Endothelial cell of umbilical vein (primary cell): Measurements from ENCODE around the gene LIME1. TPM values are rescaled to one million over a fixed set of nuclear protein-coding genes. Genes with fewer than 3 reads are reported as not detected.

ENCODE experiments used
- BruUV-seq: library from RNA; stranded (reverse); fragments of 400-500 nt; replicated peaks from 2 replicates; lab custom pipeline; 2021; lab: Mats Ljungman, UMichigan
- CTCF ChIA-PET: fragments of 300-600, 350-600 bp; sonication (Branson Sonifier 250); formaldehyde crosslinking; loops from one replicate; lab custom pipeline; 2021; ENCODE audit warnings: antibody characterized with exemption, inconsistent platforms; lab: Charles Lee
- POLR2A ChIA-PET: fragments of 300-600, 350-600 bp; sonication (Branson Sonifier 250); formaldehyde crosslinking; loops from one replicate; lab custom pipeline; 2021; ENCODE audit warnings: antibody characterized with exemption, inconsistent platforms; lab: Charles Lee
- DNase-seq: peaks from one replicate; pipeline ENCODE4 v3.0.0-alpha.2; 2011; ENCODE audit warnings: low read depth, low spot score
- FAIRE-seq: peaks from 2 replicates; lab custom pipeline; 2011; peaks lifted over from hg19 to GRCh38; lab: Jason Lieb, UNC
- H2AFZ ChIP-seq: 2 replicates; pipeline ENCODE4 v1.6.0; 2012; ENCODE audit warnings: low read depth, low read length, control low read depth, inconsistent platforms
- H3K27ac ChIP-seq: 2 replicates; pipeline ENCODE4 v1.5.1; 2011; ENCODE audit warnings: low read depth, mild to moderate bottlenecking, control low read depth, low read length, moderate library complexity; ENCODE audit not compliant: insufficient read depth
- H3K27me3 ChIP-seq, 2 experiments: 2 replicates each; pipeline versions ENCODE4 v1.6.0 to v1.6.1; 2011; ENCODE audit warnings: low read length in 2 of 2, mixed read lengths in 1 of 2; ENCODE audit not compliant: control insufficient read depth in 2 of 2, insufficient read depth in 2 of 2
- H3K36me3 ChIP-seq, 2 experiments: 2 replicates in 1 of 2; 3 replicates in 1 of 2; pipeline ENCODE4 v1.5.1; 2011; ENCODE audit warnings: low read length in 2 of 2, mild to moderate bottlenecking in 1 of 2, moderate library complexity in 1 of 2; ENCODE audit not compliant: control insufficient read depth in 2 of 2, insufficient read depth in 2 of 2; ENCODE audit errors: extremely low read depth in 1 of 2
- H3K4me1 ChIP-seq: 3 replicates; pipeline ENCODE4 v1.5.1; 2011; ENCODE audit warnings: mild to moderate bottlenecking, low read length; ENCODE audit not compliant: control insufficient read depth, insufficient read depth; ENCODE audit errors: extremely low read depth
- H3K4me2 ChIP-seq: 2 replicates; pipeline ENCODE4 v1.6.1; 2011; ENCODE audit warnings: low read length, control low read depth, mixed read lengths; ENCODE audit not compliant: insufficient read depth
- H3K4me3 ChIP-seq, 3 experiments: fragments of 200-600 bp in 1 of 3; sonication (generic), shearing (Covaris generic) in 1 of 3; replicated peaks in 1 of 3; 2 replicates each; pipeline ENCODE4 v1.5.1; 2011 to 2016; ENCODE audit warnings: control low read depth in 3 of 3, low read length in 3 of 3, mild to moderate bottlenecking in 2 of 3, inconsistent platforms in 1 of 3, low read depth in 1 of 3, moderate library complexity in 1 of 3; ENCODE audit not compliant: insufficient read depth in 1 of 3
- H3K79me2 ChIP-seq: 2 replicates; pipeline ENCODE4 v1.6.0; 2012; ENCODE audit warnings: low read length, inconsistent platforms; ENCODE audit not compliant: control insufficient read depth, insufficient read depth
- H3K9ac ChIP-seq: replicated peaks from 2 replicates; pipeline ENCODE3; 2011; ENCODE audit warnings: low read length, control low read depth; ENCODE audit not compliant: insufficient read depth; ENCODE audit errors: extremely low read depth
- H3K9me1 ChIP-seq: replicated peaks from 3 replicates; pipeline ENCODE4 v1.6.0; 2011; ENCODE audit warnings: mild to moderate bottlenecking, low read length; ENCODE audit not compliant: control insufficient read depth, insufficient read depth; ENCODE audit errors: extremely low read depth
- H3K9me3 ChIP-seq: replicated peaks from 2 replicates; pipeline ENCODE4 v1.5.1; 2012; ENCODE audit warnings: low read length, inconsistent platforms; ENCODE audit not compliant: control insufficient read depth, insufficient read depth
- H4K20me1 ChIP-seq: replicated peaks from 2 replicates; pipeline ENCODE3; 2011; ENCODE audit warnings: mild to moderate bottlenecking, low read length; ENCODE audit not compliant: control insufficient read depth, insufficient read depth; ENCODE audit errors: extremely low read depth
- CTCF ChIP-seq, 2 donors: IDR thresholded peaks; 1 replicate in 1 of 2; 2 replicates in 1 of 2; pipeline ENCODE4 v1.5.1; 2011; ENCODE audit warnings: low read length in 2 of 2, mild to moderate bottlenecking in 2 of 2, moderate library complexity in 2 of 2, control low read depth in 1 of 2, inconsistent platforms in 1 of 2, low read depth in 1 of 2; ENCODE audit not compliant: insufficient read depth in 1 of 2; ENCODE audit errors: extremely low read depth in 1 of 2
- EZH2 ChIP-seq: IDR thresholded peaks from 2 replicates; pipeline ENCODE4 v1.6.1; 2012; ENCODE audit warnings: borderline replicate concordance, low read depth, mild to moderate bottlenecking, moderate library complexity, low read length, inconsistent platforms; ENCODE audit not compliant: severe bottlenecking
- FOS ChIP-seq: IDR thresholded peaks from 2 replicates; pipeline ENCODE4 v1.6.1; 2011; ENCODE audit warnings: mild to moderate bottlenecking, low read length, moderate library complexity, borderline replicate concordance; ENCODE audit not compliant: insufficient read depth
- GATA2 ChIP-seq: IDR thresholded peaks from 2 replicates; pipeline ENCODE4 v1.7.0; 2011; ENCODE audit warnings: low read depth, mild to moderate bottlenecking, moderate library complexity, mixed read lengths, low read length; ENCODE audit not compliant: insufficient read length, insufficient read depth
- JUN ChIP-seq: IDR thresholded peaks from 2 replicates; pipeline ENCODE4 v1.6.1; 2011; ENCODE audit warnings: borderline replicate concordance, low read depth; ENCODE audit not compliant: insufficient read length, insufficient read depth
- MAX ChIP-seq: IDR thresholded peaks from 2 replicates; pipeline ENCODE4 v1.6.1; 2011; ENCODE audit not compliant: insufficient read depth, insufficient read length
- MYC ChIP-seq: IDR thresholded peaks from one replicate; pipeline ENCODE4 v1.6.1; 2011; ENCODE audit warnings: mild to moderate bottlenecking, low read depth, low read length
- POLR2A ChIP-seq: IDR thresholded peaks from 2 replicates; pipeline ENCODE4 v1.6.1; 2012; ENCODE audit warnings: low read depth, mild to moderate bottlenecking, control low read depth, low read length
- POLR2AphosphoS5 ChIP-seq: IDR thresholded peaks from 2 replicates; pipeline ENCODE4 v1.6.1; 2012; ENCODE audit warnings: low read depth, mild to moderate bottlenecking, control low read depth, low read length, moderate library complexity; ENCODE audit not compliant: insufficient read depth
- dilution Hi-C: fragments of 300-500 bp; cut with MboI; formaldehyde crosslinking; loops from one replicate; pipeline ENCODE4 v1.15.0; 2019; ENCODE audit warnings: low sequenced_read_pairs; ENCODE audit not compliant: extremely low pct_ligation_motif_present
- intact Hi-C: fragments of 100-400 bp; cut with micrococcal nuclease; formaldehyde crosslinking; loops from one replicate; pipeline ENCODE4 v1.10.0; 2022
- polyA plus RNA-seq, 4 experiments: library from polyadenylated mRNA; depleted of rRNA in 3 of 4; stranded (reverse) in 3 of 4; unstranded in 1 of 4; fragments of >200 nt; gene quantifications; 2 replicates each; pipeline versions ENCODE4 v1.2.1 to v1.2.3, GENCODE V29; 2011 to 2012; ENCODE audit warnings: missing spikeins in 1 of 4
- total RNA-seq: library from RNA; stranded (reverse); gene quantifications from 2 replicates; pipeline ENCODE4 v1.2.3, GENCODE V29; 2021

Gene LIME1
- total and polyA plus RNA-seq, 2 donors (not counting 3 experiments of a cell fraction or from before 2014, with no cell fraction given) = 10.7 to 12.2 TPM

GRCh38 chr20:63768591-63769515, 32.4 kb downstream of the LIME1 start:
- dilution Hi-C loops = no loop called here
- CTCF ChIA-PET = interaction anchor here (1.0 to 2.1 kb wide), 2 partner anchors 11 to 17 kb away, joined by 4 to 12 read pairs; no protein-coding TSS in a partner anchor
- H3K4me1 ChIP-seq = no peaks in the 10 kb centered on the region
- no peaks in the 10 kb centered on the region for H4K20me1 ChIP-seq
- no peaks in the 10 kb centered on the region for H3K79me2 ChIP-seq
- H3K9me3 ChIP-seq = no peaks in the 10 kb centered on the region
- FAIRE-seq (no peak), DNase-seq (no peak)
- POLR2A ChIA-PET = no interaction called here
- TF ChIP-seq CTCF (IDR thresholded peaks at IDR 0.05; ENCODE audit: extremely low read depth in 1 of 2, insufficient read depth in 1 of 2, low read depth in 1 of 2, low read length in 2 of 2) (no peak), JUN (no peak), EZH2 (no peak), MAX (no peak), MYC (no peak), FOS (no peak), POLR2A (no peak), POLR2AphosphoS5 (no peak), GATA2 (no peak)
- no TSS peak for BruUV-seq
- no peaks in the 10 kb centered on the region for H3K9me1 ChIP-seq
- H3K9ac ChIP-seq = no peak overlapping the region
- intact Hi-C loops = no loop called here
- H3K27ac ChIP-seq = no peak overlapping the region
- H3K4me3 ChIP-seq = no peak overlapping the region
- no peaks in the 10 kb centered on the region for H3K36me3 ChIP-seq
- no peak overlapping the region for H2AFZ ChIP-seq
- H3K27me3 ChIP-seq = no peaks in the 10 kb centered on the region
- H3K4me2 ChIP-seq = no peak overlapping the region
